Prostate gland (tissue), 2 donors: ENCODE results near the gene NIT1. TPM values are rescaled to one million over a fixed set of nuclear protein-coding genes. Genes with fewer than 3 reads are reported as not detected.

Experiments
- DNase-seq: peaks from one replicate; pipeline ENCODE4 v3.0.0-alpha.2; 2019; ENCODE audit warnings: low spot score
- H3K27ac ChIP-seq, 2 donors: fragments of 200-600 bp; sonication (generic); 2 replicates each; pipeline ENCODE4 v1.5.1; 2017 to 2019
- H3K27me3 ChIP-seq: fragments of 200-600 bp; sonication (generic); replicated peaks from 2 replicates; pipeline ENCODE4 v1.5.1; 2019; ENCODE audit not compliant: insufficient read depth
- H3K36me3 ChIP-seq, 2 donors: fragments of 200-600 bp; sonication (generic); 1 replicate in 1 of 2; 2 replicates in 1 of 2; pipeline versions ENCODE4 v1.5.1 to v1.8.1; 2017 to 2019
- H3K4me1 ChIP-seq: fragments of 200-600 bp; sonication (generic); replicated peaks from 2 replicates; pipeline ENCODE4 v1.5.1; 2019
- H3K4me3 ChIP-seq, 2 donors: fragments of 200-600 bp; sonication (generic); 2 replicates each; pipeline ENCODE4 v1.5.1; 2017 to 2019
- H3K9me3 ChIP-seq: fragments of 200-600 bp; sonication (generic); 2 replicates; pipeline ENCODE4 v1.5.1; 2017
- CTCF ChIP-seq, 4 experiments: fragments of 200-600 bp in 2 of 4; fragments of 450-650 bp in 2 of 4; sonication (generic) in 2 of 4; IDR thresholded peaks; 1 replicate in 3 of 4; 2 replicates in 1 of 4; pipeline ENCODE4 v1.5.1; 2016 to 2019; ENCODE audit warnings: antibody characterized with exemption in 4 of 4, mild to moderate bottlenecking in 2 of 4, moderate library complexity in 2 of 4
- POLR2A ChIP-seq: fragments of 450-650 bp; IDR thresholded peaks from one replicate; pipeline ENCODE4 v1.6.1; 2016; ENCODE audit warnings: antibody characterized with exemption, mild to moderate bottlenecking
- POLR2AphosphoS5 ChIP-seq: sonication (generic); formaldehyde crosslinking; IDR thresholded peaks from one replicate; pipeline ENCODE4 v1.6.1; 2017; ENCODE audit warnings: antibody characterized with exemption
- WGBS: methylation state at CpG from one replicate; pipeline ENCODE4 v1.1.5; 2018; 5-methylcytosine and 5-hydroxymethylcytosine counted together
- intact Hi-C: fragments of 100-400 bp; cut with DNase I; formaldehyde crosslinking; loops from one replicate; pipeline ENCODE4 v1.14.2; 2022
- total RNA-seq, 2 donors: library from RNA; depleted of rRNA; stranded (reverse); fragments of >200 nt; gene quantifications; one replicate each; pipeline ENCODE4 v1.1.0, GENCODE V29; 2016

NIT1 gene
- total RNA-seq, 2 donors from 2014 or later = 31.1 to 51.7 TPM

GRCh38 chr1:161159913-161160243 is 42.0 kb downstream of the NIT1 start:
- Histone ChIP-seq H3K9me3 (no peaks in the 10 kb centered on the region), H3K27me3 (no peaks in the 10 kb centered on the region), H3K4me3 (peak overlapping the region; percentile 71 to 100), H3K27ac (peak overlapping the region; percentile 87 to 90), H3K4me1 (no peaks in the 10 kb centered on the region), H3K36me3 (no peaks in the 10 kb centered on the region)
- intact Hi-C loops = no loop called here
- TF ChIP-seq CTCF (IDR thresholded peaks at IDR 0.05) (no peak), POLR2A (no peak), POLR2AphosphoS5 (no peak)
- 6% methylated on average over 11 of the region's 11 CpGs for WGBS
- no peak for DNase-seq

GRCh38 chr1:161160671-161161145 is 42.8 kb downstream of the NIT1 start:
- Histone ChIP-seq H3K4me3 (no peak overlapping the region), H3K27me3 (no peaks in the 10 kb centered on the region), H3K4me1 (peaks cover 2% of the 10 kb centered on the region), H3K9me3 (no peaks in the 10 kb centered on the region), H3K36me3 (no peaks in the 10 kb centered on the region), H3K27ac (no peak overlapping the region)
- intact Hi-C loops = no loop called here
- DNase-seq = no peak
- WGBS = 91% methylated on average over 22 of the region's 22 CpGs
- no peak for TF ChIP-seq CTCF (IDR thresholded peaks at IDR 0.05)
- TF ChIP-seq POLR2A = no peak
- TF ChIP-seq POLR2AphosphoS5 = no peak

GRCh38 chr1:161161652-161162051 is 43.7 kb downstream of the NIT1 start:
- Histone ChIP-seq H3K27ac (no peak overlapping the region), H3K27me3 (no peaks in the 10 kb centered on the region), H3K4me3 (no peak overlapping the region), H3K36me3 (no peaks in the 10 kb centered on the region), H3K4me1 (peaks cover 2% of the 10 kb centered on the region), H3K9me3 (no peaks in the 10 kb centered on the region)
- TF ChIP-seq POLR2AphosphoS5 (no peak), CTCF (IDR thresholded peaks at IDR 0.05) (no peak), POLR2A (no peak)
- intact Hi-C loops = no loop called here
- 77% methylated on average over 5 of the region's 5 CpGs for WGBS
- DNase-seq = no peak

GRCh38 chr1:161162052-161162451 is 44.1 kb downstream of the NIT1 start:
- Histone ChIP-seq H3K4me1 (peaks cover 2% of the 10 kb centered on the region), H3K27me3 (no peaks in the 10 kb centered on the region), H3K4me3 (no peak overlapping the region), H3K27ac (no peak overlapping the region), H3K36me3 (no peaks in the 10 kb centered on the region), H3K9me3 (no peaks in the 10 kb centered on the region)
- no peak for DNase-seq
- WGBS = 76% methylated on average over 7 of the region's 7 CpGs
- TF ChIP-seq POLR2AphosphoS5 = no peak
- no peak for TF ChIP-seq CTCF (IDR thresholded peaks at IDR 0.05)
- TF ChIP-seq POLR2A = no peak
- intact Hi-C loops = no loop called here

GRCh38 chr1:161162806-161163205 is 44.9 kb downstream of the NIT1 start:
- TF ChIP-seq POLR2AphosphoS5 (no peak), CTCF (IDR thresholded peaks at IDR 0.05) (no peak), POLR2A (no peak)
- Histone ChIP-seq H3K4me1 (peaks cover 2% of the 10 kb centered on the region), H3K36me3 (no peaks in the 10 kb centered on the region), H3K9me3 (no peaks in the 10 kb centered on the region), H3K27me3 (no peaks in the 10 kb centered on the region), H3K4me3 (no peak overlapping the region), H3K27ac (no peak overlapping the region)
- WGBS = 92% methylated on average over 10 of the region's 10 CpGs
- intact Hi-C loops = no loop called here
- no peak for DNase-seq
